CD4-positive, alpha-beta T cell treated with Interleukin-21 for 1 hour (primary cell): ENCODE results near the gene SNX10.
A peak's percentile ranks its signal among the peaks of the same experiment; 100 is the strongest.
"Not testable (repeated sequence)": the region's sequence is repeated elsewhere in the genome, so short reads cannot be mapped to it uniquely, and the experiment has no call there.

Source experiments
- DNase-seq: peaks from one replicate; pipeline ENCODE4 v3.0.0-alpha.2; 2020

Gene SNX10

GRCh38 chr7:26291699-26292538, at the start of gene SNX10:
Gene SNX10 (plus strand): TSS chr7:26291862. CDS start chr7:26346443, 54,581 bp downstream.
- DNase-seq = peak; percentile 77

- no peak for DNase-seq
These were observed 46.5 kb upstream of the SNX10 start for GRCh38 chr7:26245150-26245549.

GRCh38 chr7:26250239-26250638, 41.4 kb upstream of the SNX10 start:
- DNase-seq = no peak

DNA sequence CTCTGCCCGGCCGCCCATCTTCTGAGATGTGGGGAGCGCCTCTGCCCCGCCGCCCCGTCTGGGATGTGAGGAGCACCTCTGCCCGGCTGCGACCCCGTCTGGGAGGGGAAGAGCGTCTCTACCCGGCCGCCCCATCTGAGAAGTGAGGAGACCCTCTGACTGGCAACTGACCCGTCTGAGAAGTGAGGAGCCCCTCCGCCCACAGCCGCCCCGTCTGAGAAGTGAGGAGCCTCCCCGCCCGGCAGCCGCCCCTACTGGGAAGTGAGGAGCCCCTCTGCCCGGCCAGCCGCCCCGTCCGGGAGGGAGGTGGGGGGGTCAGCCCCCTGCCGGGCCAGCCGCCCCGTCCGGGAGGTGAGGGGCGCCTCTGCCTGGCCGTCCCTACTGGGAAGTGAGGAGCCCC, 29.8 kb upstream of the SNX10 start:
- not testable (repeated sequence) for DNase-seq

DNA sequence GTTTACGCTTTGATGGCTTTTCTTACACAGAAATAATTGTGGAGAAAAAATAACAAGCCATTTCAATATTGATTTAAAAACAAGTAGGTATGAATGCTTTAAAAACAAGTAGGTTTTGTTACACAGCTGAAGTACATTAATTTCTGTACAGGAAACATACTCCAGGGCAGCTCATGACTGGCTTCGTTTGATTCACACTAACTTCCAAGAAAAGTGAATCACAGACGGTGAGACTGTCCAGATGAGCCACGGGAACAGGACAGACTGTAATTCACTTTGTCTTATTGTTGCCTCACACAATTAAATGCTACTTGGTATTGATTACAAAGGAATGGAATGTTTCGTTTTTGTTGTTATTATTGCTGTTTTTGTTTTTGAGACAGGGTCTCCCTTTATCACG, 26.6 kb upstream of the SNX10 start:
- no peak for DNase-seq

DNA sequence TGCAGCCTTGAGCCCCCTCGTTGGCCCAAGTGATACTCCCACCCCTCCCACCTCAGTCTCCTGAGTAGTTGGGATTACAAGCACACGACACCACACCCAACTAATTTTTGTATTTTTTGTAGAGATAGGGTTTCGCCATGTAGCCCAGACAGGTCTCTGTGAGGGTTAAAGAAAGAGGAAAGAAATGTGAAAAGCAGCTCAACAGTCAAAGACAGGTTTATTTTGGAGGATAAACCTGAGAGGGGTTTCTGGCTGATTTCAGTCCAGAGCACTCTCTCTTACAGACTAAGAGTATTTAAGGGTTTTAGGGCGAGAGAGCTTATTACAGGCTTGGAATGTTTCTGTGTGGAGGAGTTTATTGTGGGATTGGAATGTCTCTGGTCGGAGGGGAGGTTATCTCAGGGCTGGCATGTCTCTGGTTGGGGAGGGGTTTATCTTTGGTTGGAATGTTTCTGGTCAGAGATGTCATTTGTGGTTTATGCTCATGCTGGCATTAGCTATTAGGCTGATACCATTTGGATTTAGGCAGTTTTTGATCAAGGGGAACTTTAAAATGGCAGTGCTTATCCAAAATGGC, 26.1 kb upstream of the SNX10 start:
- DNase-seq = no peak

GRCh38 chr7:26267601-26268166, 24.0 kb upstream of the SNX10 start:
- no peak for DNase-seq

GRCh38 chr7:26275213-26275612, 16.4 kb upstream of the SNX10 start:
- DNase-seq = no peak

DNA sequence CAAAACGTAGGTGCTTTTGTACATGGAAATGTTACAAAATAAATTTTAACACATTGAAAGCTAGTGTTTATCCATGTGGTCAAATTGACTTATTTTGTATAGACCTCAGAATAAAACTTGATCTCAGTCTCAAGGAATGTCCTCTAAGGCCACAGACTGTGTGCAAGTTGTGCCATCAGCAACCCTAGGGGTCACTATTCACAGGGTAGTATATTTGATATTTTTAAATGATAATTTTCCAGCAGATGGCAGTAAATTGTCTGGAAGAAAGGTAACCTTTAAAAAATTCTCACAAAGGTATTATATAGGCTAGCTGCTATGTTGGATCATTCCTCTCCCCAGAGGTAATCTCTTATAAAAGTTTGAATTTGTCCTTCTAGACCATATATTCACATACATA, 12.9 kb upstream of the SNX10 start:
- peak; percentile 49 for DNase-seq

DNA sequence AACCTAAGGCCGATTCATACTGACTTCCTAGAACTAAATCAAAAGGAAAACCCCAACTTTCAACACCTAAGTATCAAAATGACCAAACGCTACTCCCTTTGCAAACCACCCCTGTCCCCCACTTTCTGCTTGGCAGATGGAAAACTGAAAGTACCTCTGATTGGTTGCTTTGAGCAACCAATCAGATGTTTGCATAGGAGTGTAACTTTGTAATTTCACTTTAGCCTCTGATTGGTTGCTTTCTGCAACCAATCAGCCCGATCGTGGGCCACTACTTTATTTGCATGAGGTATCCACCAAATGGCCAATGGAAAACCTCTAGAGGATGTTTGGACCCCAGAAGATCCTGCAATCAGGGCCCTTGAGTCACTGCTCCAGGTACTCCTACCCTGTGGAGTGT, 12.3 kb upstream of the SNX10 start:
- DNase-seq = peak; percentile 70

DNA sequence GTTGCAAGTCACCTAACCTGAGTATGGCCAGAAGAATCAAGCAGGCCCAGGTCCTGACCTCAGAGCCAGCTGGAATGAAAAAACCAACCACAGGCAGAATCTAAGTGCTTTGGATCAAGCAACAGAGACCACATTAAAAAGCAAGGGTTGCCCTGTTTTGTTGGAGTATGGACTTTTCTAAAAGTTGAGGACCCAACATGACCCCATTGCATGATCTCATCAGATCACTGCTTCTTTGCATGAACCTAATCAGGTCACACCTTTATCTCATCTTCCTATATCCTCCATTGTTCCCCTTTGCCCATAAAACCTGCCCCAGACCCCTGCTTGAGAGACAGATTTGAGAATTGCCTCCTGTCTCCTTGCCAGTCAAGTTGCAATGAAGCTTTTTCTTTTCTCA, 11.6 kb upstream of the SNX10 start:
- DNase-seq = no peak

DNA sequence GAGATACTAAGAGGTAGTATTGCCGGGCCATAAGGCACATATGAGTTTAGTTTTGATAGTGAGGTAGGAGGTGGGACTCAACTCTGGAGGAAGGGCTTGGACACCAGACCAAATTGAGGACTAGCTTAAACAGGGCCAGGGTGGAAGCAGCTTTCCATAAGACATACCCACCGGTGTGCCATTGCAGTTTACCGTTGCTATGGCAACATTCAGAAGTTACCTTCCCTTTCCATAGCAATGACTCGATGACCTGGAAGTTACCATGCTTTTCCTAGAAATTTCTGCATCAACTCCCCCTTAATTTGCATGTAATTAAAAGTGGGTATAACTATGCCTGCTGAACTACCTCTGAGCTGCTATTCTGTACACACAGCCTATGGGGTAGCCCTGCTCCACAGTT, 10.9 kb upstream of the SNX10 start:
- DNase-seq = no peak

GRCh38 chr7:26284477-26284876, 7.2 kb upstream of the SNX10 start:
- DNase-seq = no peak

DNA sequence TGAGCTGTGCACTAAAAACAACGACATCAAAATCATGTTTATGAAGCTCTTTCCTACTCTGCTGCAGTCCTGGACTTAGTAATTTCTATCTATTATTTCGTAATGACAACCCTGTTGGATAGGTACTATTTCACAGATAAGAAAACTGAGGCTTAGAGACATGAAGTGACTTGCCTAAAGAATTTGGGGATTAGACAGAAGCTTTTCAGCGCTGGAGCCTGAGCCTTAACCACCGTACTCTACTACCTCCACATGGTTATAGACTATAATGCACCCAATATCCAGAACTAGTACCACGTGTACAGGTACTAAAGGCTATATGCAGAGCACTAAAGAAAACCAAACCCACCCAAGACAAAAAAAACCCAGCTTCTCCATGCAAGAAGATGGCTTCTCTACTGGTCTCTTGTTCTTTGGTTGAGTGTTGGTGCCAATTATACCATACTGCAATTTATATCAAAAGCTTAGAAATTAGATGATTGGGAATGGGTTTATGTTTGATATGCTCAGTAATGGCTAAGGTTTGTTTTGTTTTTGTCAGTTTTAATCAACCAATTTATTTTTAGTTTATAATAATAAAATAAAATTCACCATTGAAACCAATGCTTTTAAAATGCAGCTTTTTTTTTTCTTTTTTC, 6.5 kb upstream of the SNX10 start:
- DNase-seq = peak; percentile 39

DNA sequence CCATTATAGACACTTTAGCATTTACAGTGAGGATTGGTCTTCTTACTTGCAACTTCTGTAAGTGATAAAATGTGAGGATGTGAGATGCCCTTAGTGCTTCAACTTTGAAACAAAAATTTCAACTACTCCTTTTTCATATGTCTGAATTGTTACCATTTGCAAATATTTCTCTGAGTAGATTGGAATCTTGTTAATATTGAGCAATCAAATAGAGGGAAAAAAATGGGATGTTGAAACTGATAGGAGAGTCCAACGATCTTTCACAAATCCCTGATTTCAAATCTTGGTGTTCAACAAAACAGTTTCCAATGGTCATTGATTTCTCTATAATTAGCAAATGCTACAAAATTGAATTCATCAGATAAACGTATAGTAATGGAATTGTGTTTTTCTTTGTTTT, 5.5 kb upstream of the SNX10 start:
- DNase-seq = no peak

DNA sequence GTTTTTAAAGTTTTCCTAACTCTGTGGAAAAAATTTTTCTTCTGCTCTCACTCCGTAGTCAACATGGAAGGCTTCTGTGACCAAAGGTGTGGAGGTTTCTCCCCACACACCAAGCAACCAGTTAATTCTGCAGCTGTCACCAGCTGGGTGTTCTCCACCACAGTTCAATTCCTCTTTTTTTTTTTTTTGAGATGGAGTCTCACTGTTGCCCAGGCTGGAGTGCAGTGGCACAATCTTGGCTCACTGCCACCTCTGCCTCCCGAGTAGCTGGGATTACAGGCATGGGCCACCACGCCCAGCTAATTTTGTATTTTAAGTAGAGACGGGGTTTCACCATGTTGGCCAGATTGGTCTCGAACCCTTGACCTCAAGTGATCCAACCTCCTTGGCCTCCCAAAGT, 3.5 kb upstream of the SNX10 start:
- not testable (repeated sequence) for DNase-seq

GRCh38 chr7:26291251-26291650, 411 bp upstream of the SNX10 start:
- DNase-seq = no peak

DNA sequence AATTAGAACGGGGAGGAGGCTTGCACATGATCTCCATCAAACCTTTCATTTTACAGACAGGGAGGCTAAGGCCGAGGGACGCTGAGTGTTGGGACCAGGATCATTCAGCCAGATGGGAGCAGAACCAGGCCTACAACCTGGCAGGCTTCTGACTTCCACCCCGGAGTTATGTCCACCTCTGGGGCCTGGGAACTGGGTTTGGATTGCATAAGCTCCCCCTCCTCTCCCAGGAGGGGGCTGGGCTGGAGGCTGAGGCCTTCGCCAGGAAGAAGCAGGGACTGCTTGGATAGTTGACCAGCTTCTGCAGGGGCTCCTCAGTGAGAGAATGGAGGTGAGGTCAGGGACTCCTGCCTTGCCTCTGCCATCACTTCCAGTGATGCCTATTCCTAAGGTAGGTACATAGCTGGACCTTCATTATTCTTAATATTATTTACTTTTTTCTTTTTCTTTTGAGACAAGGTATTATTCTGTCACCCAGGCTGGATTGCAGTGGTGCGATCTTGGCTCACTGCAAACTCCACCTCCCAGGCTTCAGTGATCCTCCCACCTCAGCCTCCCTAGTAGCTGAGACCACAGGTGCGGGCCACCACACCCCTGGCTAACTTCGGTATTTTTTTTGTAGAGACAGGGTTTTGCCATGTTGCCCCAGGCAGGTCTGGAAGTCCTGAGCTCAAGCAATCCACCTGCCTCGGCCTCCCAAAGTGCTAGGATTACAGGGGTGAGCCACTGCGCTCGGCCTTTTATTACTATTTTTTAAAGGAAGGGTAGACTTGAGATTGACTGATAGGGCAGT, 1.3 kb downstream of the SNX10 start:
- DNase-seq = no peak

DNA sequence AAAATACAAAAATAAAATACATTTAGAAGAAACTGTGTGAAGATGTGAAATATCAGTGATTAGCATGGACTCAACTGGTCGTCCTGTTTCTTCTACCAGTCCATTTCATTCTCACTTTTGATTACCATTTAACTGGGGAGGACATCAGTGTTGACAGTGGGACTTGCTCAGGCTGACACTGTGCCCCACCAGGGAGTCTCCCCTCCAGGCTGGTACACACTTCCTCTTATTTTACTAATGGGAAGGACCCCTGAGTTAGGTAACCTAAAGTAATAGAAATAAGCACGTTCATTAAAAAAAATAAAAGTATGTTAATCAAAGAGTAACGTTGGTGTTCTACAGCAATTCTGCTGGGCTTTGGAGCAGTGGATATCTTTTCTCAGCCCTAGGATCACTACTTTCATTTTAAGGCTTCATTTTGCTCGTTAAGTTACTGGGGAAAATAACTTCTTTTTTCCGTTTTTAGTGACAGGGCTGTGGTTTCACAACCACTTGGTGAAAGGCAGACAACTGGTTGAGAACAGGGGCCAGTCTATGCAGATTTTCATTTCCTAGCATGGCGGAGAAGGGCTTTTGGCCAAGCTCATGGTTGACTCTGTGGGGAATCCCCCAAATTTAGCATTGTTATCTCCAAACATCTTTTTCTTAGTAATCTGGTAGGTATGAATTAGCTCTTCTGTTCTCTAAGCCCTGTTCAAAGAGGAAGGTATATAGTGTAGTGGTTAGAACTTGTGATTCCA, 2.1 kb downstream of the SNX10 start:
- DNase-seq = peak; percentile 84

GRCh38 chr7:26295015-26295414, 3.4 kb downstream of the SNX10 start:
- no peak for DNase-seq

DNA sequence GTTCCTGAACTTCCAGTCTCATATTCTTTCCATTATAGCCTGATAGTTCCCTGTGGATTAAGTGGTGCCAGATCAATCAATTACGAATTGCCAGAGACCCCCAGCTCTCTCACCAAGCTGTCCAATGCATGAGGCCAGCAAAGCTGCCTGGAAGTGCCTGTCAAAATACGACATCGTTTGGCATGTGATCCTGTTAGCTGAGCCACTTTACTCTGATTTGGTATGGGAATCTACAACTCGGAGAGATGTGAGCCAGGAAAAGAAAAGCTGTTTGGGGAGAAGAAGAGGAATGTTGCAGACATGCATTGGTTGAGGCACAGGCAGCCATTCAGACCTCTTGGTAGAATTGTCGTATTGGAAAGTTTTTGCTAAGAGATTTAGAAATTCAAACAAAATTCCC, 3.9 kb downstream of the SNX10 start:
- no peak for DNase-seq

DNA sequence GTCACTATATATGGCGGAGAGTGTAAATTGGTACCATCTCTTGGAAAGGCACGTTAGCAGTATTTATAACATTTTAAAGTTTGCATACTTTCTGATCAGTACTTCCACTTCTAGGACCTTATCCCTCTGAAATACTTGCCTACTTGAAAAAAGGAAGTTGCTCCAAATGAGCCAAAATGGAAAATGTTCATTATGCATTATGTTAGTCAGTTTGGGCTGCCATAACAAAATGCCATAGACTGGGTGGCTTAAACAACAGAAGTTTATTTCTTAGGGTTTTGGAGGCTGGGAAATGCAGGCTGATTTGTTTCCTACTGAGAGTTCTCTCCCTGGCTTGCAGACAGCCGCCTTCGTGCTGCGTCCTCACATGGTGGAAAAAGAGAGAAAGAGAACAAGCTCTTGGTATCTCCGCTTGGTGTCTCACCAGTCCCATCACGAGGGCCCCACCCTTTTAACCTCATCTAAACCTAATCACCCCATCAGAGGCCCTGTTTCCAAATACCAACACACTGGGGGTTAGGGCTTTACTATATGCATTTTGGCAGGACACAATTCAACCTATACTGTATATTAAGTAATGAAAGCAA, 6.9 kb downstream of the SNX10 start:
- DNase-seq = no peak
